OCI-M1 (cell line): ENCODE measurements around the gene RHOV.

Source experiments
- DNase-seq: peaks from one replicate; lab custom pipeline; 2025; lab: John Stamatoyannopoulos, UW

The RHOV gene

GRCh38 chr15:40904552-40905201 is 30.6 kb upstream of the RHOV start:
- DNase-seq, result no peak

- peak; percentile 49 for DNase-seq
These were observed 28.8 kb upstream of the RHOV start for GRCh38 chr15:40902605-40903561.

GRCh38 chr15:40901053-40901443 is 27.0 kb upstream of the RHOV start:
- no peak for DNase-seq

DNA sequence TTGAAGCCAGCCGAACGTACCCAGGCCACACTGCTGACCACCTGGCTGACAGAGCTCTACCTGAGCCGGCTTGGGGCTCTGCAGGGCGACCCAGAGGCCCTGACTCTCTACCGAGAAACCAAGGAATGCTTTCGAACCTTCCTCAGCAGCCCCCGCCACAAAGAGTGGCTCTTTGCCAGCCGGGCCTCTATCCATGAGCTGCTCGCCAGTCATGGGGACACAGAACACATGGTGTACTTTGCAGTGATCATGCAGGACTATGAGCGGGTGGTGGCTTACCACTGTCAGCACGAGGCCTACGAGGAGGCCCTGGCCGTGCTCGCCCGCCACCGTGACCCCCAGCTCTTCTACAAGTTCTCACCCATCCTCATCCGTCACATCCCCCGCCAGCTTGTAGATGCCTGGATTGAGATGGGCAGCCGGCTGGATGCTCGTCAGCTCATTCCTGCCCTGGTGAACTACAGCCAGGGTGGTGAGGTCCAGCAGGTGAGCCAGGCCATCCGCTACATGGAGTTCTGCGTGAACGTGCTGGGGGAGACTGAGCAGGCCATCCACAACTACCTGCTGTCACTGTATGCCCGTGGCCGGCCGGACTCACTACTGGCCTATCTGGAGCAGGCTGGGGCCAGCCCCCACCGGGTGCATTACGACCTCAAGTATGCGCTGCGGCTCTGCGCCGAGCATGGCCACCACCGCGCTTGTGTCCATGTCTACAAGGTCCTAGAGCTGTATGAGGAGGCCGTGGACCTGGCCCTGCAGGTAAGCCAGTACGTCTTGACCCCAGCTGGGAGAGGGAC is 26.4 kb upstream of the RHOV start:
- no peak for DNase-seq

- DNase-seq, result no peak
These were observed 25.6 kb upstream of the RHOV start for GRCh38 chr15:40899536-40900207.

- peak; percentile 85 for DNase-seq
These were observed 20.8 kb upstream of the RHOV start for GRCh38 chr15:40894681-40895448.

- peak; percentile 98 for DNase-seq
These were observed 20.0 kb upstream of the RHOV start, which contains the start of gene VPS18 for GRCh38 chr15:40893733-40894680. Gene VPS18, plus strand, starts transcription at chr15:40894450. Its CDS starts 319 bp downstream, at chr15:40894769.

DNA sequence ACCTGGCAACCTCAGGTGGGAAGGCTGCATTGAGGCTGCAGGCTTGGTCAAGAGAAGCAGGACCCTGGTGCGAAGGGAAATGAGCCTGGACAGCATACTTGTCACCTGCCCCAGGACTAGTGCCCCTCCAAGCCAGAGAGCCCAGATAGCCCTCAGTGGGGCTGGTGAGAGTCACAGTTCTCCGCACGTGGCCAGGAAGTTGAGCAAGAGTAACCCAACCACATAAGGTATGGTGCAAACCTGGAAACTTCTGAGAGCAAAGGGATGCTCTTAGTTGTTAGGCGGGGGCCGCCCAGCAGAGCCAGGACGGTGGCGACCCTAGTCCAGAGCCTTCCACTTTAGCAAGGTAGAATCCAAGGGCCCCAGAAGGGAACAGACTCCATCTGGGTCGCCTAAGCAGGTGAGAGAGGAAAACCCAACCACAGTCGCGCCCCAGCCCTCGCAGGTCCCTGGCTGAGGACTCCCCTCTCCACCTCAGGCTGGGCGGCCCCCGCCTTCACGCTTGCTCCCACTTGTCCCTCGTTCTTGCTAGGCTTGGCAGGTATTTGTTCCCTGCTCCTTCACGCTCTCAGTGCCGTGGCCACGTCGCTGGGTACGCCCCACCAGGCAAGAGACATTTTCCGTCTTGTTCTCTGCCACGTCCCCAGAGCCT is 19.1 kb upstream of the RHOV start:
- DNase-seq, result no peak

DNA sequence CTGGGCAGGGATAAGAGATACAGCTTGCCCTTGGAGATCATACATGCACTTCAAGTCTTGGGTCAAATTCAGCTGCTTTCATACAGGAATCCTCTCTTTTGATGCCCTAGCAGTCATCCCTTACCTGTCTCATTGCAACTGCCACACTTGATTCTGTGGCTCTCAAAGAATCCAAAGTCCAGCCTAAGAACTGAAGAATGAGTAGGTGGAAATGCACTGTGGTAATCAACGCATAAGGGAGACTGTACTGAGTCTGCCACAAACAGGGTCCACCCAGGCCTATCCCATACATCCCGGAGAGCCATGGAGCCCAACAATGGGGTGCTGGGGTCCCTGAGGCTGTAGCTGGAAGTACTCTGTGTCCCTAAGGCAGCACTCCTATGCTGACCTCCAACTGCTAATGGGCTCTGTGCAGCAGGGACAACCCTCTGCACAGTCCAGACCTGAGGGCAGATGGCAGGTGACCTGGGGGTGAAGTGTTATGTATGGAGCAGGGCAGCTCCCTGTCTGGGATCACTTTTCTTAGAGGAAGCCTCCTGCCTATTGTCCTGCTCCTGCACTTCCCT is 18.5 kb upstream of the RHOV start:
- DNase-seq, result no peak

- DNase-seq, result peak; percentile 80
These were observed 17.9 kb upstream of the RHOV start for GRCh38 chr15:40891810-40892446.

- no peak for DNase-seq
These were observed 17.1 kb upstream of the RHOV start for GRCh38 chr15:40891138-40891537.

GRCh38 chr15:40889112-40889511 is 15.1 kb upstream of the RHOV start:
- no peak for DNase-seq

DNA sequence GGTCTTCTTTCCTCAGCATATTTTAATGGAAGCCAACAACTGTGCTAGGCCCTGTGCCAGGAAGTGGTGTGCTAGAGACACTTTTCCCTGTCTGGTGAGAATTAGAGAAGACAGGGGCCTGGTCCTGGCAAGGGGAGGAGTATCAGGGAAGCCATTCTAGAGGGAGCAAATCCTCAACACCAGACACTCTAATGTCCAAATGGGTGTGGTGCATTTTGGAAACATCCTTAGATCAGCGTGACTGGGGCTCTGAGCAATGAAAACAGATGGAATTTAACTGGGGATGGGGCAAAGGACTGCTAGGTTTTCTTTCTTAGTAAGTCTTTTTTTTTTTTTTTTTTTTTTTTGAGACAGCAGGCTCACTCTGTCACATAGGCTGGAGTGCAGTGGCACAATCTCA is 12.6 kb upstream of the RHOV start:
- no peak for DNase-seq

- no peak for DNase-seq
These were observed 7.3 kb upstream of the RHOV start for GRCh38 chr15:40881351-40881750.

- peak; percentile 77 for DNase-seq
These were observed 5.6 kb upstream of the RHOV start for GRCh38 chr15:40879609-40880008.

DNA sequence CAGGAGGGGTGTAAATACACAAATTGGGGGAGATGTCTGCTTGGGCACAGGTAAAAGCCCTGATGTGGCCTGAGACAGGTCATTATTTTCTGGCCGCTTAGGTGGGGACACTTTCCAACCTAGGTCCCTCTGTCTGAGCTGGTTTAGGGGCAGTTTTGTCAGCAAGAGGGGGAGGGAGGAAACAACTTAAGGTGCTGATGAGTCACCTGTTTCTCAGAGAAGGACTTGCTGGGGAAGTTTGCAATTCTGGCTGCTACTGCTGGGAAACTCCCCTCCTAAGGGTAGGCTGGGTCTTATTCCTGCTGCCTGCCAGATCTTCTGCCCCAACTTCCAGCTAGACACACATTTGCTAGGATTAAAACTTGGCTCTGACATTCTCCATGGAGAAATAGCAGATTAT is 4.8 kb upstream of the RHOV start:
- peak; percentile 30 for DNase-seq

GRCh38 chr15:40877694-40878093 is 3.7 kb upstream of the RHOV start:
- DNase-seq, result no peak

DNA sequence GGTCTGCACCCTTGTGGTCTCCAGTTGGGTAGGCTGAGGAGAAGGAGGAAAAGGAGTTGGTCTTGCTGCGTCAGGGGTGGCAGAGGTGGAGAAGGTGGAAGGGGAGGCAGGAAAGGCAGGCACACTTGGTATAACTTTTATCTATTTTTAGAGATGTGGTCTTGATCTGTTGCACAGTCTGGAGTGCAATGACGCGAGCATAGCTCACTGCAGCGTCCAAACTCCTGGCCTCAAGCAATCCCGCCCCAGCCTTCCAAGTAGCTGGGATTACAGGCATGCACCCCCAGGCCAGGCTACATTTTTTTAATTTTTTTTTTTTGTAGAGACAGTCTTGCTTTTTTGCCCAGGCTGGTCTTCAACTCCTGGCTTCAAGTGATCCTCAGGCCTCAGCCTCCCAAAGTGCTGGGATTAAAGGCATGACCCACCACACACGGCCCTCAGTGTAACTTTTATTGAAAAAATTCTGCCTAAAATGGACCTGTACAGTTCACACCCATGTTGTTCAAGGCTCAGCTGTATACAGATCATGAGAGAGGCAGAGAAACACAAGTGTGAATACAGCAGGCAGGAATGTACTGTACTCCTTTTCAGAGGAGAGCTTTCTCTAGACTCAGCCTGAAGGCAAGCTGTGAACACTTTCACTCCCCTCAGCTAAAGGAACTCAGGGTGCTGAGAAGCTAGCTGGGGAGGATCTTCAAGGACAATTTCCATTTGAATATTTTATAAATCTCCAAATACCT is 2.1 kb upstream of the RHOV start:
- no peak for DNase-seq
